Measurements from ENCODE around the gene IGF1R.

The IGF1R gene

DNA sequence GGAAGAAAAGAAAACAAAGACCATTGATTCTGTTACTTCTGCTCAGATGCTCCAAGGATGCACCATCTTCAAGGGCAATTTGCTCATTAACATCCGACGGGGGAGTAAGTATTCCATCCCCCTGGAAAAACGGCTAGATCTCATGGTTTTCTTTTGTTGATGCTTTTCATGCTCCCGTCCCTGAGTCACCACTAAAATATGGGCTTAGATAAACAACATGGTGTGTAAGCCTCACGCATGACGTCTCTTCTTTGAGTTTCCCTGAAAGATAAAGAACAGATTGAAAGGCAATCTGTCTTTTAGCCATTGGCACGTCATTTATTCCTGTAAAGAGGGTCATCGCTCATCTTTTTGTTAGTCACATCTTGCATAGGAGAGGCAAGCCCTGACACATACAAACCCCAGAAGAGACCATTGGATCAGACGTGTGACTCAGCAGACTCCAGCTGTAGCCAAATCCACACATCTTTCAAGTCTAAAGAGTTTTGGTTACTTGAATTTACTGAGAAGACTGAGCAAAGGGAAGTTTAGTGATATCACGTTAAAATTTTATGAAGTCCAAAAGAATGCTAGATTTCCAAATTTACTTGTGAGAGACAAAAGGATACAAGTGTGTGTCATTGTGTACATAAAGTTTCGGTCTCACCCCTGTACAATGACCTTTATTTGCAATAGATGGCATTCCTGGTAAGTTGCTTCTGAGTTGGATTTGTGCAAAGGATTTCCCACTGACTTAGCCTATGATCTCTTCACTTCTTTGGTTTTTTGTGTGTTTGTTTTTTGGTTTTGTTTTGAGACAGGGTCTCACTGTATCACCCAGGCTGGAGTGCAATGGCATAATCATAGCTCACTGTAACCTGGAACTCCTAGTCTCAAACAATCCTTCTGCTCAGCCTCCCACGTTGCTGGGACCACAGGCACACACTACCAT, 248.7 kb downstream of the IGF1R start:
- DNase-seq: no peak

DNA sequence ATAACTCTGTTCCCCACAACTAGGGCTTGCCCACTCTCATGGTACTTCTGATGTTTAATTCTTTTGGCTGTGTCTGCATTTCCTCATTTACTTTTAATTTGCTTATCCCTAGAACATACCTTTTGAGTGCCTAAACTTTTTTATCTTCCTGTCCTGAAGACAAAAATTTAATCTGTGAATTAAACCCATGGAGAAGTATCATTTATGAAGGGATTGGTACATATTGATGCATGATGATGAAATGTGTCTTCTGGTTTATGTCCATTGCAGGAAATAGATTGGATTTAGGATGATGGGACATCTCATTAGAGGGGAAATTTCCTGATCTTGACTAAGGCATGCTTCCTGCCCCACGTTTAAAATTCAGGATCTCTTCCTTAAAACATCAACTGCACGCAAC, 249.8 kb downstream of the IGF1R start:
- no peak for DNase-seq

DNA sequence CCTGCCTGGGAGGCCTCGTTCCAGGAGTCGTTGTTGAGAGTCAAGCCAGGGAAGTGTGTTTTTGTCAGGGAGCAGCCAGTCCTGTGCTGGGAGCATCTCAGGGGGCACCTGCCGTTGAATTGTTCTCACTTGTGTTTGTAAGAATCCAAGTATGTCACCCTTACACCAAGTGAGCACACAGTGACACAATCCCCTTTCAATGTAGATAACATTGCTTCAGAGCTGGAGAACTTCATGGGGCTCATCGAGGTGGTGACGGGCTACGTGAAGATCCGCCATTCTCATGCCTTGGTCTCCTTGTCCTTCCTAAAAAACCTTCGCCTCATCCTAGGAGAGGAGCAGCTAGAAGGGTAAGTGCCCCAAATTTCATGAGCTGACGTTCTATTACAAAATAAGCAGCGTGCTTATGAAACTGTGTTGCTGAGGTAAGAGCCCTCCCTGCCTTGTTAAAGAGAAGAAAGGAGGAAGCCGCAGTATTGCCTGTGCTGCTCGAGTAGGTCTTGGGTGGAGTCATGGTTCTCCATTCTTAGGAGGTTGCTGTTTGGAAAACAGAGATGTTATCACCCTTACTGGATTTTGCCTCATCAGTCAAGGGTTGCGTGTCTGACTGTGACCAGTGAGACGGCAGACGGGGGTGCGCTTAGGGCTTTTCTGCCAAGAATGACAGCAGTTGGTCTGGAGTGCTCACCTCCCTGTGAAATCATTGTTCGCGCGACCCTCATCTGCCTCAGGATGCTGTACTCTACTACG, 251.1 kb downstream of the IGF1R start:
- DNase-seq: no peak

DNA sequence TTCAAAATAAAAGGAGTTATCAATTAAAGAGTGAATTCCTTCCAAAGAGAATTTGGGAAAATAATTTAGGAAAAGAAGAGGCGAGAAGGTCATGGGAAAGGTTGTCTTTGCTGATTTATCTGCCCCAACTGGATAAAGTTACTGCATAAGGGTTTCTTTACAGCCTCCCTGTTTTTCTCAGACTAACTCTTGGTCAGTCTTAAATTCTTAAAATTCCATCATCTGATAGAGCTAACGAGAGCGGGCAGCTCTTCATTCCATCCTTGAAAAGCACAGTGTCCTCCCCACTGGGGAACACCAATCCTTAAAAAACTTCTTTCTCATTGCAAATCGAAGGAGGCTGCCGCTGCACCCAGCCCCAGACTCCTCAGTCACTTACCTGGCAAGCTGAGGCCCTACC, 252.0 kb downstream of the IGF1R start:
- DNase-seq: no peak

DNA sequence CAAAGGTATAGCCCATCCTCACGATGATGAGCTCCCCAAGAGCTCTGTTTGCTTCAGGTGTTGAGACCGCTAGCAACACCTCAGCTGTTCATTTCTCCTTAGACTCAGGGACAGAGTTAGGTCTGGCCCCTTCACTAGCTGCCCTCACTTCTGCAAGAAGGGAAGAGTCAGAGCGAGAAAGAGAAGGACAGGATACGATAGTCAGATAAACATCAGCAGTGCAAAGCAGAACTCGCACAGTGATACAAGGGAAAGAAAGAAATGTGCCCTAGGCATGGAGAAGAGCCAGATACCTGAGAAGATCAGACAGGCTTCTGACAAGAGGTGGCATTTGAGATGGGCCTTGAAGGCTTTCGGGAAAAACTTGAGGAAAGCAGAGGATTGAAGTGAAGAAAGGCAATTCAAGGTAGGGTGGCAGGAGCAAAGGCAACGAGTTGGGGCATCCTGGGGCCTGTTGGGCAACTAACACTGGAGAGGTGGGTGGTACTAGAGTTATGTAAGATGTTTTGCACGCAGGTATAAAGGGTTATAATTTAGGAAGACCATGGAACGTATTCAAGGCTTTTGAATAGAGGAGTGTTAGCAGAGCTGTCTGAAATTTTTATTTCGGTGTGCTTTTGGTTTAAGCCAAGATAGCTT, 253.2 kb downstream of the IGF1R start:
- DNase-seq: no peak

DNA sequence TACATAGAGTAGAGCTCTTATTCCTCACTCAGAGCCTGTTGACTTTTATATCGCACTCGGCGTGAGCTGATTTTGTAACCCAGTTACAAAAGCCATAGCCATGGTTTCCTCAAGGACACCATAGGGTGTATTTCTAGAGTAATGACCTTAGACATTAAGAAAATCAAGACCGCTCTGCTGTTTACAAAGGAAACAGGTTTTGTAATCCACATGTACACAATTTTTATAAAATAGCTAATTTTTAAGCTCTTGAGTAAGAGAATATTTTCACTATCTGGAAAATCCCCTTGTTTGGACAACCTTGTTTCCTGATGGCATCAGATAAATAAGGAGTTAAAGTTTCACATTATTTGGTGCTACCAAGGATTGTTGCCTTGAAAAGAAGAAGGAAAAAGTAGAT, 254.6 kb downstream of the IGF1R start:
- DNase-seq: no peak

DNA sequence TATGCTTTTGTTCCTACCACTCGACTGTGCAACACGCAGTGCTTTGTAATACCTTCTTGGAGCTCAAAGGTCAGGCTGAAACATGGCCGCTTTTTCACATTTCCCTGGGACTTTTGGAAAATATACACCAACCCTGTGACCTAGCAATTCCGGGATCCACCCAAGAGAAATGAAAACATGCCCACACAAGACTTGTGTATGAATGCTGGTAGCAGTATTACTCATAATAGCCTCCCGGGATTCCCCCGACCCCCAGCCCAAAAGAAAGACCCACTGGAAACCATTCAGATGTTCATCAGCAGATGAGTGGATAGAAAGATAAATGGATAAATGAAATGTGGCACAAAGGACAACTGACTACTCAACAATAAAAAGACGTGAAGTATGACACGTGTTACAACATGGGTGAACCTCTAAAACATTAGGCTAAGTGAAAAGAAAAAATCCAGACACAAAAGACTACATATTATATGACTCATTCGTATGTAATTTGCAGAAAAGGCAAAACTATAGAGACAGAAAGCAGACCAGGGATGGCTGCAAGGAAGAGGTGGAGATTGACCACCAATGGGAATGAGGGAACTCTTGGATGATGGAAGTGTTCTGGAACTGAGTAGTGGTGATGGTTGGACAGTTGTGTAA, 255.2 kb downstream of the IGF1R start:
- no peak for DNase-seq

DNA sequence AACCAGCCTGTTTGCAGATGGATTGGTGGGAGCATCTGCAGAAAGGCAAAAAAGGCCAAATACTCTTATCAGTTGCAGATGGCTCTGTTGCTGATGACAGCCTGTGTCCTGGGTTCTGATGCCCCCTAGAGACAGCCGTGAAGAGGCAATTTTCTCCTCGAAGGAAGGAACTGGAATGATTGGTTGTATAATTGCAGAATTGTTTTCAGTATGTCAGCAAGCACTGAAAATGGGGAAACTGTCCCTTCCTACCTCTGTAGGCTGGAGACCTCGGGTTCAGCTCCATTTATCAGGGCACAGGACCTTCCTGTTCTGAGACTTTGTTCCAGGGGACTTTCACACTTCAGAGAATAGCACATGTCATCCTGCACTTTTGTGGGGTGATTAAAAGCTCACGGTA, 256.2 kb downstream of the IGF1R start:
- no peak for DNase-seq

DNA sequence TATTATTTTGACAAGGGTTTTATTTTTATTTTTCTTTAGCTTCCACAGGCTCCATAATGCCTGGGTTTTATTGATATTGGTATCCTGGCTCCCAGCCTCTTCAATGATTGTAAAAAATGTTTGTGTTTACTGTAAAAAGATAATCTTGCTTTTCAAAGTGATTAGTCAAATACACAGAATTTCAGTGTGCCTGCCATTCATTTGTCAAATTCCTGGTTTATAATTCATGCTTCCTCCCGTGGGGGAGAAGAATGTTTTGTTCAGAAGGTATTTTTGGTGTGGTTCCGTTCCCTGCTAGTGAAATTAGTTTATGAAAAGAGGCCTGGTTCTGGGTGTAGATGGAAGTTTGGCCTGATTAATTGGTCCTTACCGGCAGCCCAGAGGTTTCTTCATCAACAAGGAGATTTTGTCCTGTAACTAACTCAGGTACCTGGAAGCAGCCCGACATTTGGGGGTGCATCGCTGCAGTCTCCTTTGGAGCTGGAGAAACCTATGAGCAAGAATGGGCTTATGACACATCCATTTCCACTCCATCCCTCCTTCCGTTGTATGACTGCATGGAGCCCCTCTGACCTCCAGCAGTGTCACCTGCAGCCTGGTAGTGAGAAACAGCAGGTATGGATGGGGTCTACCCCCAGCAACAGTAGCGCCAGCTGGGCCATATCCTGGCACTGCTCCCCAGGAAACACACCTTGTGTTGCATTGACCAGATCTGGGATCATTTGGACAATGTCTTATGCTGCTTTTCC, 257.8 kb downstream of the IGF1R start:
- no peak for DNase-seq

DNA sequence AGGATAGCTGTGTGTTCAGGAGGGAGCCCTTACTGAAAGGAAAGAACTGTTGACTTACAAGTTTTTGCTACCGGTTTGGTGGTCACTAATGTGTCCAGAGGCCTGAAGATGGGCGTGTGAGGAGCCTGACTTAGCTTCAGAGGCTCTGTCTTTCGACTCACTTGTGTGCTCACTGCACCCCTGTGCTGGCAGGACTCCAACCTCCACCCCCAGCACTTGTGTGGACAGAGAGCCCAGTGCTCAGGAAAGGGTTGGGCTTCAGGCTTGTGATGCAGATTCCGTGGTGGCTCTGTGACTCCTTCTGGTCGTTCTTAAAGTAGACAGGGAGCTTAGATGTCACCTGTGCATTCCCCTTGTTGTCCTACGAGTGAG, 258.4 kb downstream of the IGF1R start:
- no peak for DNase-seq

DNA sequence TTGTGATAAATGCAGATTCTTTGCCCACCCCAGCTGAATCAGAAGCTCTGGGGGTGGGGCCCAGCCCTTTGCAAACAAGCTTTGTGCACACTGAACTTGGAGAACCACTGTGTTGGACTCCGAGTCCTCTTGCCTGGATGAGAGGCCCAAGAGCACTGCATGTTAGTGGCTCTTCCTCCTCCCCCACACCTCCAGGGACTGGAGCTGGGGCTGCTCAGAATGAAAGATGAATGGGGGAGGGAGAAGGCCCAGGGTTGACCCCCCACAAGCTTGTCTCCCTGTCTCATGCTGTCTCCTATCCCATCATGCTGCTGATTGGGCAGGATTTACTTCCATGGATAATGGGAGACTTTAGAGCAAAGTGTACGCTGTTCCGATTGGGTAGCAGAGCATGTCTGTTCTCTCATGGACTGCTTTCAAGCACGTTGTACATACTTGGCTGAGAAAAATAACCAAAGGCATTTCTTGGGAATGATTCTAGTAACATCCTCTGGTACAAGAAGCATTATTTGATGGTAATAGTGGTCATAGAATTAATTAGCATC, 259.7 kb downstream of the IGF1R start:
- DNase-seq: no peak

DNA sequence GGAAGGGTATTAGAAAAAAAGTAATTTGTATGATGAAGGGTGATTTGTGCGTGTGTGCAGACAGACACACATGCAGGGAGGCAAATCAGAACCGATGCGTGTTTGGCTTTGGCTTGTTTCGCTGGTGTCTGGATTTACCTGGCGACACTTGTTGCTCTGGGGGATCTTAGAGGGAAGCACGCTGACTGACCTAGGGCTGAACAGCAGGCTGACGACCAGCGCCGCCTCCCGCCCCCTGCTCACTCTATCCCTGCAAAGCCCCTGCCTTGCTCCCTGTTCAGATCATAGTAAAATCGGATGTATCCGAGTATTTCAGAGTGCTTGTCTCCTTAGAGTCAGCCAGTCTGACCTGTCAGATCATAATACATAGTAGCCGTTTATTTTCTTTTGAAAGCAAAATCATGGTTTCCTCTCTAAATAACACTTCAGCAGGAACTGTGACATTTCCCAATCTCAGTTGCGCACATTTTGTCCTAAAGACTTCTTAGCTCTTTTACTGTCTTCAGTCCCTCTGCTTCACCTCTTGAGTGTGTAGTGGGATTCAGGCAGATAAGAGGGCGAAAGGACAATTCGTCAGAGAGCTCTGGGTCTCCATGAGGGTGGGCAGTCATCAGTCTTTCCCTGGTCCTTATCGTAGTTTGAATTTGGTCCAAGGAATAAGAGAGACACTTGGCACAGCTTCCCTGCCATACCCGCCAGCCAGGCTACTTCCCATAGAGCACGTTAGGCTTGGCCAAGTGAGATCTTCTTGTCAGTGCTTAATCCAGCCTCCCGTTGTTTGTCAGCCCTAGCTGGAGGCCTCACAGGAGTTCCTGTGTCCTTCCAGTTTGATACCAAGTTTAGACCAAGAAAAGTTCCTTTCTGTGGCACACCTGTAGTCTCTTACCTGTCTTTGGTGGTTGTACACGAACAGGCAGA, 261.9 kb downstream of the IGF1R start:
- DNase-seq: no peak

DNA sequence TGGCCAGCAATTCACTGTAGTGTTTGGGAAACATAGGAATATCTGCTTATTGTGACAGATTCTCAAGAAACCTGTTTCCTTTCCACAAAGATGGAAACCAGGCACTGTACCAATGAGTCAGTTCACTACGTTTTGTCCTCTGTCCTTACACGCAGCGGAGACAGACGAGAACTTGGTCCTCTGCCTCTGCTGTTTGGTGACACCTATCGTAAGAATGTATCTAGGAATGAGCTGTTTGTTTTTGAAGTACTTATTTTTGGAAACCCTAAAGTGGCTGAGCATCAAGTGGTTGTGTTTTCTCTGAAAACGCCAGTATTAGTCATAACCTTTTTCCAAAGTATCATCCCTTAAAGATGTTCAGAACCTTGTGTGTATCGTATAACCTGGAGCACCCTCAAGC, 266.3 kb downstream of the IGF1R start:
- no peak for DNase-seq

DNA sequence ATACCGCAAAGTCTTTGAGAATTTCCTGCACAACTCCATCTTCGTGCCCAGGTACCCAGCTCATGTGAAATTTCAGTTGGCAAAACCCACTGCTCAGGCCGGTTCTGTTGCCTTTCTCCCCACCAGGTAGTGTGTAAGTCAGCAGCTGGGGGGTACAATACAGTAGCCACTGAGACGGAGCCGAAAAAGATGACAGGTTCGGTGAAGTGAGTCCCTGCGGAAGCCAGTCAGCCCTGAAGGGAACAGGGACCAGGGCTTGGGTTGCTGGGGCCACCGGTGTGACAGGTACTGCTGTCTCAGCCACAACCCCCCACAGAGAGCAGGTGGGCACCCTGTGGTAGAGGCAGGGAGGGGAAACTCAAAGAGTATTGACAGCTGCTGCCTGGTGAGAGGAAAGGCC, 268.5 kb downstream of the IGF1R start:
- no peak for DNase-seq

DNA sequence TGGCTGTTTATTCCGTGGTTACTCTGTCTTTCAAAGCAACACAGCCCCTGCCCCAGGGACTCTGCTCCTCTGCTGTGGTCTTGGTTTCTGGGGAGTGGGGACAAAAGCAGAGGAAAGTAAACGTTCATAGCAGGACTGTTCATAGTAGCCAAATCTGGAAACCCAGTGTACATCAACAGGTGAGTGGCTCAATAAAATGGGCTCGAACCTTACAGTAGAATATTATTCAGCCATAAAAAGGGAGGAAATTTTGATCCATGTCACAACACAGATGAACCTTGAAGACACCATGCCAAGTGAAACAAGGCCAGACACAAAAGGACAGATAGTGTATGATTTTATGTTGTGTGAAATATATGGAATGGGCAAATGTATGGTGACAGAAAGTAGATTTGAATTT, 269.1 kb downstream of the IGF1R start:
- no peak for DNase-seq

DNA sequence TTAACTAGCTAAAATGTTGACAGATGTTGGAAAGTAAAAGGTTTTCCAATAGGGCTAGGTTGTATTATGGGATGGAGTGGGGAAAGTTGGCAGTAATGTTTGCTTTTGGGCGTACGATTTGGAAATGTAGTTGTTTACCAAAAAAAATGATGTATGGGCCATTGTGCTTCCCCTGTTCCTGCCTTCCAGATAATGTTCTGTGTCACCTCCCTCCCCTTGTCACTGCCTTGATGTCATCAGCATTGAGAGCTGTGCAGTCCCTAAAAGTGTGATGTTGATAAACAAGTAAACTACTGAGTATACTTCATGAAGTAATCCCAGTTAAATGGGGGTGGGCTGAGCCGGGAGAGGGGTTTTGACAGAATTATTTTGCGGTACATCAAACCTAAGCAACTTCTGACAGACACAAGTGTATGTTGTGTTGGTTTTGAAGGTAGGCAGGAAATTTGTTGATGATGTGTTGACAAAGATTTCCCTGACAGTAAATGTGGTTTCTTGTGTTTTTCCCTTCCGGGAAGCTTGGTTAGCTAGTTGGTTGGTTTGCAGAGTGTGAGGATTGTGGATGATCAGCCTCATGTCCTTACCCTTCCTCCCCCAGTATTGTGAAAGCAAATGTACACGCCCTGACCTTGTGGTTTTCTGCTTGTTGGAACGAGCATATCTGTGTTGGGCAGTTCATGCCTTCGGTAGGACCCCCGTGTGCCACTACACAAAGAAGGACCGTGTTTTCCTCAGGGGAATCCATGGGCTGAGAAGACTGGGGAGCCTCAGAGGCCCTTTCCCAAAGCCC, 271.9 kb downstream of the IGF1R start:
- no peak for DNase-seq

DNA sequence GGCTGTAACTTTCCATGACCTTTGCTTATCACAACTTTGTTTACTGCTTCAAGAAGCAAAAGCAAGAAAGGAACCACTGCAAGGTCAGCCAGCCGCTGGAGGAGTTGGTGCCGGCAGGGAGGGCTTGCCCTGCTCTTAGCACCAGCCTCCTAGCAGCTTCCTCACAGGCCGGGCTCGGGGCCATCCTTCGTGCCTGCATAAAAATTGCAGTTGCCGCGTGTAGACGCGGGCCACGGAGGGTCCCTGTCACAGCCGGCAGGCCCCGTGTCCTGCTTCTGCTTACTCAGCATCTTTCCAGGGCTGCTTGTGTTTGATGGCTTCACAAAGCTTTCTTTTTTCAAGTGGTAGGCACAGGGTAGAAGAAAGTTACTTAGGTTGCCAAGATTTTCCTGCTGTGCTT, 274.8 kb downstream of the IGF1R start:
- no peak for DNase-seq

DNA sequence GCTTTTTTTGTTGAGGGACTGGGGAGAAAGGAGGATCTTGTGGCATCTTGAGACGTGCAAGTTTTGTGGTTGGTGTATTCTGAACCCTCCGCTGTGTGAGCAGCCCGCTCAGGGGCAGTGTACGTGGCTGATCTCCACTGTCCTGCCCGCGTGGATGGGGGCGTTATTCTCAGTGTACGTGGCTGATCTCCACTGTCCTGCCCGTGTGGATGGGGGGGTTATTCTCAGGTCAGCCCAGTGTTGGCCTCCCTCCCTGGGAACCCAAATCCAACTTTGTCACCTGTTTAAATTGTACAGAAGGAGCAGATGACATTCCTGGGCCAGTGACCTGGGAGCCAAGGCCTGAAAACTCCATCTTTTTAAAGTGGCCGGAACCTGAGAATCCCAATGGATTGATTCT, 275.2 kb downstream of the IGF1R start:
- DNase-seq: no peak

DNA sequence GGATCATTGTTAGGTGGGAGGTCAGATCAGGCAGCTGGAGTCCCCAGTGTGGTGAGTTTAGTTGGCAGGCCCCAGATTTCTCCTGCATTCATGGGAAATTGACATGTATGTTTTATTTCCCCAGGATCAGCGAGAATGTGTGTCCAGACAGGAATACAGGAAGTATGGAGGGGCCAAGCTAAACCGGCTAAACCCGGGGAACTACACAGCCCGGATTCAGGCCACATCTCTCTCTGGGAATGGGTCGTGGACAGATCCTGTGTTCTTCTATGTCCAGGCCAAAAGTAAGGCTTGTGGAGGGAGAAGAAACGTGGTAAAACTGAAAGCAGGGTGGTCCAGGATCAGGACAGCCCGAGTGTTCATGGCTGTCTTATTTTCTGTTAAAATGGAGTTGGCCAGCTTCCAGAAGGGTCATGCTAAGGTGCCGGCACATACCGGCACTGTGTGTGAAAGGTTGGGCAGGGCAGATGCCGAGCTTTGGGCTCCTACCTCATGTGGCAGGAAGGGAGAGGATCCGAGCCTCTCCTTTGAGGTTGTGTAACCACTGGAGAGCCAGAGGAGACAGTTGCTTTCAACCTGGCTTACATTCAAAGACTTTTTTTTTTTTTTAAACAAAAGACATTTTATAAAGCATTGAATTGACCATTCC, 276.2 kb downstream of the IGF1R start:
- no peak for DNase-seq

DNA sequence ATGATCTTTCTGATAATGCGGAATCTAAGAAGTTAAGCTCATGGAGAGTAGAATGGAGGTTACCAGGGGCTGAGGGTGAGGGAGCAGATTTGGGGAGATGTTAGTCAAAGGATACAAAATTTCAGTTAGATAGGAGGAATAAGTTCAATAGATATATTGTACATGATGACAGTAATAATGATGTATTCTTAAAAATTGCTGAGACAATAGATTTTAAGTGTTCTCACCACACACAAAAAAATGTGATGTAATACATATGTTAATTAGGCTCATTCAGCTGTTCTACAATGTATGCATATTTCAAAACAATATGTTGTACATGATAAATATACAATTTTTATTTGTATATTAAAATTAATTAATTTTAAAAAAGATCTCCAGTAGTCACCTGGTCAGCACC, 277.9 kb downstream of the IGF1R start:
- DNase-seq: no peak

Measured in activated effector memory CD4-positive, alpha-beta T cell treated with anti-CD3 and anti-CD28 coated beads, Interleukin-2, amount 50 U/mL, for 16 hours (primary cell).